HG02763 (cell line): ENCODE results near the gene DCP2.

Experiments used
- ATAC-seq: cut with Tn5 transposase; IDR thresholded peaks from one replicate; pipeline ENCODE4 v1.9.1; 2021; ENCODE audit warnings: mild to moderate bottlenecking, moderate library complexity; ENCODE audit not compliant: unreplicated experiment

The DCP2 gene

GRCh38 chr5:113017881-113018635 is 41.5 kb downstream of the DCP2 start:
- ATAC-seq: no peak

GRCh38 chr5:113020461-113021273 is 44.1 kb downstream of the DCP2 start:
- no peak for ATAC-seq

DNA sequence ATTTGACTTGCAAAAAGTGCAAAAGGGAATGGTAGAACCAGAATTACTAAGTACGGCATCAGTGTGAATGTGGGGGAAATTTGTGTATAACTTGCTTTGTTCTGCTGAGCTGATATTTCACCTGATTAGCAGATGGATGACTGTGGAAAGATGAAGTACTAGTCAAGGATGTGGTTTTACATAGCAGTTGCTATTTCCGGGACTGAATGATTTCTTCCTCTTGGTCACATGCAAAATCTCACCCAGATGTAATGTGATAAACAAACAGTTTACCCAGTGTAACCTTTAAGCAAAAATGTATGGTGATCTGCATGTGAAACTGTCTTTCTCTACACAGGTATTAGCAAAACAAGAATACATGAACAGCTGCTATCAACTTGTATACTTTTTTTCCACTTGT is 46.1 kb downstream of the DCP2 start:
- ATAC-seq: peak; percentile 71

DNA sequence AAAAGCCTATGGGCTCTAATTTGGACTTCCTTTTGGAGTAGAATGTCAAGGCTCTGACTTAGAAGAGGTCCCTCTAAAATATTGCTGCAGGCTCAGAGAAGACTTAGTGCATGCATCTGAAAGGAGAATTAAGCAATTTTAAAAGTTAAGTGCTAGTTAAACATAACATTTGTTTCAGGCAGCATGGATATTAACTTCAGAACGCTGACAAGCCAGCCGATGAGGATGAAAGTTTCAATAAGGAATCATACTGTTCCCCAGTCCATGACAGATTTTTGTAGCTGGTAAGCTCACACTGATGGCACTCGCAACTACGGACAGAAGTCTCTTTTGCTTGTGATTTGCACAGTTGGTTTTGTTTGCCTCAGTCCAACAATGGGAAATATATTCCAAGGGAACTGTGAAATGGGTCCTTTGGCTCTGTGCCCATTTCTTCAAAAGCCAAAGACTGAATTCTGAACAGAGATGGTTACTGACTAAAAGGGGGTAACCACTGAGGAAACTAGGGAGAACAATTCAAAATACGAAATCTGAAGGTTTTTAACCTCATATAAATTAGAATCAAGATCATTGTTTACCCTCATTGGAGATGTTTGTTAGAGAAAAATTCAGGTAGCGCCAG is 47.6 kb downstream of the DCP2 start:
- no peak for ATAC-seq

DNA sequence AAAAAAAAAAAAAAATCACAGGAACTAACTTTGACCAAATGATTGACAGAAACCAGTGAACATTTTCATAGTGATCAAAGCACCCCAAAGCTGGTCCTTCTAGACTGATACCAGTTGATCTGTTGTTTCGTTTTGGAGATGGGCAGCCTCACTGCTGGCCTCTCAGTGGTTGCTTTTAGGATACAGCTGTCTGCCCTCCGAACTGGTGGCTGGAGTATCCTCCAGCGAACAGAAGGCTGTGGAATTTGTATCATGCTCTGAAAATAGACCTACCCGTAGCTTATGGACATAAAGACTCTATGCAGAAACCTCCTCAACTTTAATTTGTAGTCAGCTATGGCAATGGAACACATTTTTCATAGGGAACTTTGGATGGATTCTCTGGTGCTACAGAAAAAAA is 49.0 kb downstream of the DCP2 start:
- no peak for ATAC-seq

GRCh38 chr5:113026211-113026610 is 49.6 kb downstream of the DCP2 start:
- no peak for ATAC-seq

- ATAC-seq: no peak
These were observed 50.4 kb downstream of the DCP2 start for GRCh38 chr5:113027015-113027414.

DNA sequence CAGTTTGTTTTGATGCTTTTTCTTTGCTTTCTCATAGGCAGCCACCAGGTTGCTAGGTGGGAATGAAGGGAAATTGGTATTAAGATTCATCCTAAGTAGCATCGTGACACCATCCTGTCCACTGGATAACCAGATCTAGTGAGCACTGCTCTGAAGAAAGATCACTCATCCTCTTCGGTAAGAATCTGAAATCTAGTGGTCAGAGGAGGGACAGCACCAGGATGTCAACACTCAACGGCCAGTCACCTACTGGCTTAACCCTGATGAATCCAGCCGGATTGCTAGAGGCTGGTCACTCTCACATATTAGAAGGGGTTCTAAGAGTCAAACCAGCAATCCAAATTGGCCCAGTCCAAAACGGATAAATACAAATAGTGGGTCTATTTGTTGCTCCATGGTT is 50.8 kb downstream of the DCP2 start:
- no peak for ATAC-seq

GRCh38 chr5:113029614-113030013 is 53.0 kb downstream of the DCP2 start:
- no peak for ATAC-seq

DNA sequence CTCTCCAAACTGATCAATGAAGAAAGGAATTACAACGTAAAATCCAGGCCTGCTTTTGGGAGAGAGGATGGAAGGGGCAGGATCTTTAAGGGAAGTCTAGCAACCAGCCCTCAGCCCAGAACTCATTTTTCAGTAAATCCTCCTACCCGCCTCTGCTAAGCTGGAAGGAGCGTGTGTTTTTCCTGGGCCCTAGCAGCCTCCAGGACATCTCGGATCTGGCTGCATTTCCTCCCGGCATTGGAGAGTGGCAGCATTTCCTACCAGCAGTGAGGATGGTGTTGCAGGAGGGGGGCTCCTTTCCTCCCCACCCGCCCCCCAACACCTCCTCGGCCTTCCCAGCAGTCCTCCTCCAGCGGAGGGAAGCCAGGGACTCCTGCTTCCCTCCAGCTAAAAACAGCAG is 54.5 kb downstream of the DCP2 start:
- no peak for ATAC-seq

DNA sequence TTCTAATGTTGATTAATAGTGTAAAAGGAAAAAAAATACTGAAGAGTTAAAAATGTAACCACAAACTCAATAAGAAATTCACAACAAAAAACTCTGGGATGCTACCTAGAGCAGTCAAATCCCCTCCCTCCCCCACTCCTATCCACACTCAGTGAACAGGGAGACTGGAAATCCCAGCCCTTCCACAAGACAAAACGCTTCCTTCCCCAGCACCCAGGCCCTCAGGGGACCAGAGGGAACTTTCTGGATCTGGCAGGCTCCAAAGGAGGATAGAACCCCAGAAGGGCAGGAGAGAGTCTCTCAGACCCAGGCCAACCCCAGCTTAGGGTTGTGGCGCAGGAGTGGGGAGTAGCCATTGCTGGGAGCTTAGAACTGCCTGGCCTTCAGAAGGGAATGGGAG is 55.0 kb downstream of the DCP2 start:
- ATAC-seq: no peak

DNA sequence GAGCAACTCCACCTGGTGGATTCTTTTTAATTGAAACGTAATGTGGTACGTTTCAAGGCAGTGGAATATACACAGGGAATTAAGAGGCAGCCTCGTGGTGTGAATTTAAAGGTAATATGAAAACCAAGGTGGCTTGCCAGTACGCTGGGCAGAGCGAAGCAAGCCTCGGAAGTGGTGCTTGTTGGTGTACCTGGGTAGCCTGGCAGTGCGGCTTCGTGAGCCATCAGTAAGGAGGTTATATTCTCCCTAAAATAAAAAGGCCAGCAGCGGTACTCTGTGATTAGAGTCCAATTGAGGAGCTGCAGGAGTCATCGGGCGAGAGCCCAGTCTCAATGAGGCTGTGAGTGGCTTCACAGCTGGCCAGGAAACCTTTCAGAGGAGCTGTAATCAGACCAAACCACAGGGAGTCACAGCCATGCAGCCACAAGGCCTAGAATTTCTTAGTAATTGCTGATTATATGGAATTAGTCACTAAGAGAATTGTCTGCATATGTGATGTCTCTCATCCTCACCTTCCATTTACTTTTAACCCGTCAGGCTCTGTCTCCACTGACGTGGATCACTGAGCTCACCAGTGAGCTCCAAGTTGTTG is 57.7 kb downstream of the DCP2 start:
- ATAC-seq: no peak

DNA sequence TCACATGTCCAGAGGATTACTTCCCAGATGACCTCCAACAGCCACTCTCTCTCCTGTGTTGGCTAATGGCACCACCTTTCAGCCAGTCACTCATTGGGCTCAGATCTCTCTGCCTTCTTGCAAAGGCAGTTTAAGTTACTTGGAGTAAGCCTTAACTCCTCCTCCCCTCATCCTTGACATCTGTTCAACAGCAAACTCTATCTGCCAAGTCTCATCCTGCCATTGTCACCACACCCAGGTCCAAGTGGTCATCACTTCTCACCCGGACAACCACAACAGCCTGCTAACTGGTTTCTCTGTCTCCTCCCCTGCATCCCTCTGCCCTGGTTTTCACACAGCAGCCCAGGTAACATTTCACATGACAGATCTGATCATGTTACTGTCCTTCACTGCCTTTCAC is 58.5 kb downstream of the DCP2 start:
- no peak for ATAC-seq

DNA sequence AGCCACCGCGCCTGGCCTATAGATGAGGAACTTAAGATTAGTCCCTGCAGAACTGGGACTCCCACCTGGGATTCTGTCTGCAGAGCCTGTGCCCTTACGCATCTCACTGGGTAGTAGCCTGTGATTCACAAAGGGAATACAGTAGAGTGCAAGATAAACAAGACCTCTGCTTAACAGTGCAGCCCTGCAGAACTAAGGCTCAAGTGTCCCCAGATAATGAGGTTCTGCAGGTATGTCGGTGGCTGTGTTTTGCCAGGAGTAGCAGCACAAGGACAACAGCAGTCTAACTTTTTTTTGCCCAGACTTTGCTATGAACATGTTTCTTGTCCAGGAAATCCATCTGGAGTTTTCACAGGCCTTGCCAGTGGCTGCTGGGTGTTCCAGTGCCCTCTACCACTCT is 59.7 kb downstream of the DCP2 start:
- no peak for ATAC-seq

- no peak for ATAC-seq
These were observed 60.2 kb downstream of the DCP2 start for GRCh38 chr5:113036826-113037225.

GRCh38 chr5:113038136-113038535 is 61.5 kb downstream of the DCP2 start:
- ATAC-seq: no peak

DNA sequence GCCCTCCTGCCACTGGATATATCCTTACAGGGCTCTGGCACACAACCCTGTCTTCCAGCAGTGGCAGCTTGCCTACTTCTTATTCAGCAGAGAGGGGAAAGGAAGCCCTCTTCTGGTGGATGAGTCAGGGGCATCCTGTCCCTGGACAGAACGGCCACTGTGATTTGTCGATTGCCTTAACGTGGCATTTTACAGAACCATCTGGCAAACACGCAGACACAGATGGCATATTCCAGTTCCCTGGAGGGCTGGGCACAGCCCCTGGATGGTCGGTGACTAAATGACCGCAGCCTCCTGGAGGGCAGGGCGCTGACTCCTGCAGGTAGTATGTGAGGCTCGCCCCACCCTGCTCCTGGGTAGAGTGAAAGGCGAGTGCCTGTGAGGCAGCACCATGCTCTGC is 62.1 kb downstream of the DCP2 start:
- no peak for ATAC-seq

DNA sequence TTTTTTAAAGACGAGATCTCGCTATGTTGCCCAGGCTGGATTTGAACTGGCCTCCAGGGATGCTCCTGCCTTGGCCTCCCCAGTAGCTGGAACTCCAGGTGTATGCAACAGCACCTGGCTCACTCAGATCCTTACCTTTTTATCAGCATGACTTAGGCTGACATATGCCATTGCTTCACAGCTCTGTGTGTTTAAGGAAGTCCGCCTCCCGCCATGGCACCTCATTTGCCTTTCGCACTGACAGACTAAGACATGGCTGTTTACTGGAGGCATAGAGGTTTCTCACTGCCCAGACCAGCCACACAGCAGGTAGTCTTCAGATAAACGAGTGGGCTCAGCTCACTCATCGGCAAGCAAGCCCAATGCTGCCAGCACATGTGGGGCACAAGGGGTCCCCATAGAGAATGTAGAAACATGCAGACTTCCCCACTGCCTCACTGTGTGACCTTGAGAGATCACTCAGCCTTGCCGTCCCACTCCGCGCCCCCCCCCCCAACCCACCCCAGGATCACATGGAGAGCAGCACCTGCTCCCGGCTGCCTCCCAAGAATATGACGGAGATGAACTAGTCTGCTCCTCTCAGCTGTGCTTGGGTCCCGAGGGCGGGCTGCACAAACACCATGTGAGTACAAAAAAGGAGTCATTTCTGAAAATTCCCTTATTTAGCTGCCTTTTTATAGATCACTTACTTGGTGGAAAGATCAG is 62.8 kb downstream of the DCP2 start:
- ATAC-seq: no peak

DNA sequence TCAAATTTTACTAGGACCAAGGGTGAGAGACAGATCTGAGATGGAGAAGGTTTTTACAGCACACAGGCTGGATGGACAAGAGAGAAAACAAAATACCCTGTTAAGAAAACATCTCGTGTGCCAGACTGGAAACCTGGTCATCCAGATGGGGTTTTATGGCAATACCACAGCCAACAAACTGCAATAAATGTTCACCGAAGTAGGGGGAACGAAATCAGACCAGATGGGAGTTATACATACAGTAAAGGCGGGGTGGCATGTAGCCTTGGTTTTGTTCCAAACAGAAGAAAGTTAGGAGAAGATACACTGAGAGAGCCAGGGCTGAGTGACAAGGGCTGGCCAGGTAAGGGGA is 63.3 kb downstream of the DCP2 start:
- ATAC-seq: no peak

GRCh38 chr5:113040672-113041260 is 64.2 kb downstream of the DCP2 start:
- no peak for ATAC-seq
